Measurements from ENCODE around the gene NEUROD2.

DNA sequence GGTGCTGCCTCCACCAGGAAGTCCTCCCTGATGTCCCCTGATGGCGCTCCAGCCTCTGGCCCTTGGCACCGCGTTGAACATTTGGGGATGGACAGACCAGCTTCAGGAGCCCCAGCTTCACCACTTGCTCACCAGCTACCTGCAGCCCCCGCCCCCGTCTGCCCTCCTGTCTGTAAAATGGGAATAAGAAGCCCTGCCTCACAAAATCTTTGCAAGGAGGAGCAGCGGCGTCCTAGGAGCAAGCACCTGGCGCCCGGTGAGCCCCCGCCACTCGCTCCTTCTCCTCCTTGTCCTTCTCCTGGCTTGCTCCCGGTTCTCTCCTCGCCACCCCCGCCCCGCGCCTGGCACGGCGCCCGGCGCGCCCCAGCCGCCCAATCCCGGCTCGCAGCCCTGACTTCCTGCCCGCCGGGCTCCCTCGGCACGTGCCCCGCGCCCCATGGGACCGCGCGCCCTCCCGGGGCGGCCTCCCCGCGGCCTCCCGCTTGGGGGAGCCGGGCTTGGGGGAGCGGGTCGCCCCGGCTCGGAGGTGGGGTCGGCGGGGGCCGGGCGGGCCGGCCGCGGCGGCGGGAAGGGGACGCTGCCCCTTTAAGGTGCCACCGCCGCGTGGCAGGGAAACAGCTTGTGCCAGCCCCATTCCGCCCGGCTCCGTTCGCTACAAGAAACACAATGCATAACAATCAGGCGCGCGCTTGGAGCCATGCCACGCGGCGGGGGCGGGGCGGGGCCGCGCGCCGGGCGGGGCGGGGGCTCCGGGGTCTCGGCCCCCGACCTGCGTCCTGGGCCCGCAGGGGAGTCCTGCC lies 9.9 kb upstream of the NEUROD2 start:
- TF ChIP-seq, protein P1, sequence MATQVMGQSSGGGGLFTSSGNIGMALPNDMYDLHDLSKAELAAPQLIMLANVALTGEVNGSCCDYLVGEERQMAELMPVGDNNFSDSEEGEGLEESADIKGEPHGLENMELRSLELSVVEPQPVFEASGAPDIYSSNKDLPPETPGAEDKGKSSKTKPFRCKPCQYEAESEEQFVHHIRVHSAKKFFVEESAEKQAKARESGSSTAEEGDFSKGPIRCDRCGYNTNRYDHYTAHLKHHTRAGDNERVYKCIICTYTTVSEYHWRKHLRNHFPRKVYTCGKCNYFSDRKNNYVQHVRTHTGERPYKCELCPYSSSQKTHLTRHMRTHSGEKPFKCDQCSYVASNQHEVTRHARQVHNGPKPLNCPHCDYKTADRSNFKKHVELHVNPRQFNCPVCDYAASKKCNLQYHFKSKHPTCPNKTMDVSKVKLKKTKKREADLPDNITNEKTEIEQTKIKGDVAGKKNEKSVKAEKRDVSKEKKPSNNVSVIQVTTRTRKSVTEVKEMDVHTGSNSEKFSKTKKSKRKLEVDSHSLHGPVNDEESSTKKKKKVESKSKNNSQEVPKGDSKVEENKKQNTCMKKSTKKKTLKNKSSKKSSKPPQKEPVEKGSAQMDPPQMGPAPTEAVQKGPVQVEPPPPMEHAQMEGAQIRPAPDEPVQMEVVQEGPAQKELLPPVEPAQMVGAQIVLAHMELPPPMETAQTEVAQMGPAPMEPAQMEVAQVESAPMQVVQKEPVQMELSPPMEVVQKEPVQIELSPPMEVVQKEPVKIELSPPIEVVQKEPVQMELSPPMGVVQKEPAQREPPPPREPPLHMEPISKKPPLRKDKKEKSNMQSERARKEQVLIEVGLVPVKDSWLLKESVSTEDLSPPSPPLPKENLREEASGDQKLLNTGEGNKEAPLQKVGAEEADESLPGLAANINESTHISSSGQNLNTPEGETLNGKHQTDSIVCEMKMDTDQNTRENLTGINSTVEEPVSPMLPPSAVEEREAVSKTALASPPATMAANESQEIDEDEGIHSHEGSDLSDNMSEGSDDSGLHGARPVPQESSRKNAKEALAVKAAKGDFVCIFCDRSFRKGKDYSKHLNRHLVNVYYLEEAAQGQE (IDR thresholded peaks at IDR 0.05; ENCODE audit: borderline replicate concordance): no peak
- TF ChIP-seq EP300 (conservative IDR thresholded peaks at IDR 0.05; ENCODE audit: poor library complexity, severe bottlenecking): no peak
- TF ChIP-seq, protein P2, sequence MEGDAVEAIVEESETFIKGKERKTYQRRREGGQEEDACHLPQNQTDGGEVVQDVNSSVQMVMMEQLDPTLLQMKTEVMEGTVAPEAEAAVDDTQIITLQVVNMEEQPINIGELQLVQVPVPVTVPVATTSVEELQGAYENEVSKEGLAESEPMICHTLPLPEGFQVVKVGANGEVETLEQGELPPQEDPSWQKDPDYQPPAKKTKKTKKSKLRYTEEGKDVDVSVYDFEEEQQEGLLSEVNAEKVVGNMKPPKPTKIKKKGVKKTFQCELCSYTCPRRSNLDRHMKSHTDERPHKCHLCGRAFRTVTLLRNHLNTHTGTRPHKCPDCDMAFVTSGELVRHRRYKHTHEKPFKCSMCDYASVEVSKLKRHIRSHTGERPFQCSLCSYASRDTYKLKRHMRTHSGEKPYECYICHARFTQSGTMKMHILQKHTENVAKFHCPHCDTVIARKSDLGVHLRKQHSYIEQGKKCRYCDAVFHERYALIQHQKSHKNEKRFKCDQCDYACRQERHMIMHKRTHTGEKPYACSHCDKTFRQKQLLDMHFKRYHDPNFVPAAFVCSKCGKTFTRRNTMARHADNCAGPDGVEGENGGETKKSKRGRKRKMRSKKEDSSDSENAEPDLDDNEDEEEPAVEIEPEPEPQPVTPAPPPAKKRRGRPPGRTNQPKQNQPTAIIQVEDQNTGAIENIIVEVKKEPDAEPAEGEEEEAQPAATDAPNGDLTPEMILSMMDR (IDR thresholded peaks at IDR 0.05; ENCODE audit: poor library complexity, severe bottlenecking): no peak
- TF ChIP-seq MXI1 (conservative IDR thresholded peaks at IDR 0.05; ENCODE audit: poor library complexity, severe bottlenecking): peak; percentile 51
- no peak for TF ChIP-seq RAD21 (conservative IDR thresholded peaks at IDR 0.05)
- TF ChIP-seq EZH2 (IDR thresholded peaks at IDR 0.05; ENCODE audit: borderline replicate concordance, insufficient read depth, low read length, poor library complexity, severe bottlenecking): no peak

Measured in neural cell (in vitro differentiated cells).